Sigmoid colon (tissue), 7 donors: ENCODE data around the gene MAPK7. TPM values are rescaled to one million over a fixed set of nuclear protein-coding genes. Genes with fewer than 3 reads are reported as not detected.

Experiments used
- DNase-seq: peaks from one replicate; pipeline ENCODE4 v3.0.0-alpha.2; 2019
- H3K27ac ChIP-seq, 4 donors: fragments of 200-600 bp; sonication (generic); one replicate each; pipeline ENCODE4 v1.5.1; 2016 to 2019; ENCODE audit warnings: mild to moderate bottlenecking in 1 of 4
- H3K27me3 ChIP-seq, 3 donors: fragments of 200-600 bp; sonication (generic); one replicate each; pipeline ENCODE4 v1.5.1; 2019; ENCODE audit warnings: mild to moderate bottlenecking in 1 of 3
- H3K36me3 ChIP-seq, 4 donors: fragments of 200-600 bp; sonication (generic); one replicate each; pipeline ENCODE4 v1.5.1; 2016 to 2019
- H3K4me1 ChIP-seq, 4 donors: fragments of 200-600 bp; sonication (generic); one replicate each; pipeline ENCODE4 v1.5.1; 2017 to 2019
- H3K4me3 ChIP-seq, 4 donors: fragments of 200-600 bp; sonication (generic); one replicate each; pipeline ENCODE4 v1.5.1; 2017 to 2019; ENCODE audit warnings: mild to moderate bottlenecking in 2 of 4, moderate library complexity in 1 of 4
- H3K9me3 ChIP-seq, 4 donors: fragments of 200-600 bp in 3 of 4; sonication (generic) in 3 of 4; one replicate each; pipeline versions ENCODE4 v1.5.1 to v1.6.1; 2013 to 2019
- EP300 ChIP-seq, 4 donors: sonication (generic); formaldehyde crosslinking; IDR thresholded peaks; one replicate each; pipeline ENCODE4 v1.6.1; 2017; ENCODE audit warnings: antibody characterized with exemption in 4 of 4
- POLR2A ChIP-seq, 2 donors: fragments of 450-650 bp; IDR thresholded peaks; one replicate each; pipeline ENCODE4 v1.6.1; 2016; ENCODE audit warnings: antibody characterized with exemption in 2 of 2, mild to moderate bottlenecking in 2 of 2, moderate library complexity in 2 of 2
- POLR2AphosphoS5 ChIP-seq, 4 donors: sonication (generic); formaldehyde crosslinking; IDR thresholded peaks; one replicate each; pipeline ENCODE4 v1.6.1; 2017; ENCODE audit warnings: antibody characterized with exemption in 4 of 4
- WGBS, 2 donors: extraction: QIAGEN DNeasy Blood & Tissue Kit; methylation state at CpG; one replicate each; pipeline ENCODE4 v1.1.7; 2013; 5-methylcytosine and 5-hydroxymethylcytosine counted together
- intact Hi-C: fragments of 100-400 bp; cut with DNase I; formaldehyde crosslinking; loops from one replicate; pipeline ENCODE4 v1.15.1; 2023
- polyA plus RNA-seq, 3 donors: library from polyadenylated mRNA; stranded (reverse); fragments of 200-250 nt; gene quantifications; one replicate each; pipeline ENCODE4 v1.2.3, GENCODE V29; 2013
- total RNA-seq, 4 donors: library from RNA; depleted of rRNA; stranded (reverse); fragments of >200 nt; gene quantifications; one replicate each; pipeline ENCODE4 v1.1.0, GENCODE V29; 2016
- TF ChIP-seq, protein P1 (sequence below), 4 experiments: fragments of 450-650 bp in 3 of 4; fragments of 200-600 bp in 1 of 4; IDR thresholded peaks; one replicate each; pipeline ENCODE4 v1.5.1; 2016 to 2019; ENCODE audit warnings: antibody characterized with exemption in 4 of 4, mild to moderate bottlenecking in 3 of 4, moderate library complexity in 2 of 4
- donor health status: healthy with polysubstance abuse.
- donor health status: Bipolar disorder and iron deficiency.
- donor health status: healthy.

MAPK7 gene
- total and polyA plus RNA-seq, 7 donors = 18.3 to 45.7 (median 28.5) TPM

GRCh38 chr17:19334331-19334730 lies 44.0 kb upstream of the MAPK7 start:
- 87% methylated on average over 6 of the region's 6 CpGs for WGBS, 2 donors
- no peaks in the 10 kb centered on the region for H3K27me3 ChIP-seq
- H3K4me1 ChIP-seq = peaks cover 0 to 36% (median 8%) of the 10 kb centered on the region in 4 donors
- H3K36me3 ChIP-seq = peaks cover 4 to 37% (median 6%) of the 10 kb centered on the region in 4 donors
- peak; percentile 54 for DNase-seq
- H3K27ac ChIP-seq = no peak overlapping the region
- TF ChIP-seq POLR2AphosphoS5 (IDR thresholded peaks at IDR 0.05) (no peak), EP300 (IDR thresholded peaks at IDR 0.05) (no peak), POLR2A (IDR thresholded peaks at IDR 0.05) (no peak)
- TF ChIP-seq, protein P1, sequence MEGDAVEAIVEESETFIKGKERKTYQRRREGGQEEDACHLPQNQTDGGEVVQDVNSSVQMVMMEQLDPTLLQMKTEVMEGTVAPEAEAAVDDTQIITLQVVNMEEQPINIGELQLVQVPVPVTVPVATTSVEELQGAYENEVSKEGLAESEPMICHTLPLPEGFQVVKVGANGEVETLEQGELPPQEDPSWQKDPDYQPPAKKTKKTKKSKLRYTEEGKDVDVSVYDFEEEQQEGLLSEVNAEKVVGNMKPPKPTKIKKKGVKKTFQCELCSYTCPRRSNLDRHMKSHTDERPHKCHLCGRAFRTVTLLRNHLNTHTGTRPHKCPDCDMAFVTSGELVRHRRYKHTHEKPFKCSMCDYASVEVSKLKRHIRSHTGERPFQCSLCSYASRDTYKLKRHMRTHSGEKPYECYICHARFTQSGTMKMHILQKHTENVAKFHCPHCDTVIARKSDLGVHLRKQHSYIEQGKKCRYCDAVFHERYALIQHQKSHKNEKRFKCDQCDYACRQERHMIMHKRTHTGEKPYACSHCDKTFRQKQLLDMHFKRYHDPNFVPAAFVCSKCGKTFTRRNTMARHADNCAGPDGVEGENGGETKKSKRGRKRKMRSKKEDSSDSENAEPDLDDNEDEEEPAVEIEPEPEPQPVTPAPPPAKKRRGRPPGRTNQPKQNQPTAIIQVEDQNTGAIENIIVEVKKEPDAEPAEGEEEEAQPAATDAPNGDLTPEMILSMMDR (IDR thresholded peaks at IDR 0.05) = no peak
- H3K9me3 ChIP-seq = no peaks in the 10 kb centered on the region
- H3K4me3 ChIP-seq = no peak overlapping the region
- intact Hi-C loops = no loop called here

DNA sequence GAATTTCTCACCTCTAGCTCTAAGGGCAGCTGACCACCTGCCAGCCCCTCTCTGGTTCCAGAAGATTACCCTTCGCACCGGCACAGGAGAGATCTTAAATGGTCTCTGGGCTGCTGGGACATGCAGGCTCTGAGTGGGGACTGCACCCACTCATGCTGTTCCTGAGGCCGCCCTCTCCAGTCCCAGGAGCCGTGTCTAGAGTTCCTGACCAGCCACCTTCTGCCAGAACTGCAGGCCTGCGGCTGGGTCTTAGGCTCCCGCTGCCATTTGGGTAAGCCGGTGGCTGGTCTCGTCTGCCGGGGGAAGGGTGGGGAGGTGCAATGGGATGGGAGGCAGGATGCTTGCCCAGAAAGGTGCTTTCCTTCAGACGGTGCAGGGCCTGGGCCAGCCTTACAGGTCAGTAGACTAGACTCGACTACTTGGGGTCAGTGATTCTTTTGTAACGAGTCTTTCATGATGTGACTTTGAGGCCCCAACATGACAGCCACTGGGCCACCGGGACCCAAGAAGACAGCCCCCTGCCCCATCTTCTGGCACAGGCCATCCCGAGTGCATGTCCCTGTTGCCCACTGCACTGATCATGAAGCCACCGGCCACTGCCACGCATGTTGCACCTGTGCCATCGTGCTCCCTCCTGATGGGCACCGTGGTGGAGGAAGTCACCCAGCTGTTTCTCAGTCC lies 42.2 kb upstream of the MAPK7 start:
- no peaks in the 10 kb centered on the region for H3K9me3 ChIP-seq
- no peak overlapping the region for H3K27ac ChIP-seq
- H3K27me3 ChIP-seq = no peaks in the 10 kb centered on the region
- intact Hi-C loops = no loop called here
- WGBS, 2 donors = 91 to 94% methylated on average over 18 of the region's 18 CpGs
- TF ChIP-seq EP300 (IDR thresholded peaks at IDR 0.05) (no peak), POLR2A (IDR thresholded peaks at IDR 0.05) (no peak), POLR2AphosphoS5 (IDR thresholded peaks at IDR 0.05) (no peak)
- TF ChIP-seq, protein P1 (IDR thresholded peaks at IDR 0.05) = no peak
- DNase-seq = peak; percentile 61
- peaks cover 0 to 31% (median 5%) of the 10 kb centered on the region in 4 donors for H3K4me1 ChIP-seq
- peaks cover 4 to 24% (median 6%) of the 10 kb centered on the region in 4 donors for H3K36me3 ChIP-seq
- no peak overlapping the region for H3K4me3 ChIP-seq

DNA sequence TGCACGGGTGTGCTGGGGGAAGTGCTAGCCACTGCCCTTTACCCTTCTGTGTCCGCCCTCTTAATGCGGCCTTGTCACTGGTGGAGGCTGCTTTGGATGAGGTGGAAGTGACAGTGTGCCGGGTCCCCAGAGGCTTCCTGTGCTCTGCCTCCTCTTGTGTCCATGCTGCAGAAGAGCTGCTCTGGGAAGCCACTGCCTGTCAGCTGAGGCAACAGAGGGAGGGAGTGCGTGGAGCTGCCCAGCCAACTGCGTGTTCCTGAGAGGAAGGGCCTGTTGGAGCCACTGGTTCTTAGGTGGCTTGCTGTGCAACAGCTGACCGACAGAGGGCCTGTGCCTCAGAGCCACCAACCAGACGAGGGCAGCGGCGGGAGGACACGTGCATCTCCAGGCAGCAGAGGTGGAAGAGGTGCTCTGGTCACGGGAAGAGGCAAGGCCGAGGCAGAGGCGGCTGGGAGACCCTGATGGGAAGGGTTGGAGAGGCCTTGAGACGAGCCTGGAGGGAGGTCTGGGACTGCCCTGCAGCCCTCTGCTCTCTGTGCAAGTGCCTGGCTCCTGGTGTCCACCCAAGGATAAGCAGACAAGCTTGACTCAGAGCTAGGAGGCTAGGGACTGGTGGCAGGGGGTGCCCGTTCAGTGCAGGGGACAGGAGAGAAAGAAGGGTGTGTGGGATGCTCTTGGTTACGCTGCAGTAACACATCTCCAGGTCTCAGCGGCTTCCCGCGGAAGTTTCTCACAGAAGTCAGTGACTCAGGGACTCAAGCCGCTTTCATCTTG lies 41.2 kb upstream of the MAPK7 start:
- intact Hi-C loops = no loop called here
- DNase-seq = peak; percentile 86
- peak overlapping the region in 1 of 4 donors; percentile 16 for H3K27ac ChIP-seq
- peaks cover 0 to 28% (median 13%) of the 10 kb centered on the region in 4 donors for H3K4me1 ChIP-seq
- 81 to 85% methylated on average over 21 of the region's 21 CpGs for WGBS, 2 donors
- TF ChIP-seq, protein P1 (IDR thresholded peaks at IDR 0.05) = peak in 1 of 4 experiments; percentile 28
- TF ChIP-seq POLR2AphosphoS5 (IDR thresholded peaks at IDR 0.05) (peak in 1 of 4 donors; percentile 22), POLR2A (IDR thresholded peaks at IDR 0.05) (no peak), EP300 (IDR thresholded peaks at IDR 0.05) (no peak)
- H3K36me3 ChIP-seq = peaks cover 4 to 24% (median 6%) of the 10 kb centered on the region in 4 donors
- no peak overlapping the region for H3K4me3 ChIP-seq
- H3K27me3 ChIP-seq = no peaks in the 10 kb centered on the region
- H3K9me3 ChIP-seq = no peaks in the 10 kb centered on the region

DNA sequence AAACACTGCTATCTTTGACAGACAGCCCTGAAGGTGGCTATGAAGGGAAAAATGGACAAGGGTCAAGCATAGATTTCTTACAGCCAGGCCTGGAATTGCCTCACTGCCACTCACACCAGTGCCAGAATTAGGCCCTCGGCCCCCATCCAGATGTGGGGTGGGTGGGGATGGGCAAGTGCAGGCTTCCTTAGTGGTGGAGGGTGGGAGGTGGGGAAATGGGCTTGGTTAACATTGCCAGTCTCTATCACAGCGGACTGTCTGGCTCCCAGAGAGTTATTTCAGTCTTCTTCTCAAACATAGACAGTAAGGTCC lies 40.6 kb upstream of the MAPK7 start:
- peak overlapping the region in 1 of 4 donors; percentile 13 for H3K27ac ChIP-seq
- 59 to 63% methylated on average over 2 of the region's 2 CpGs for WGBS, 2 donors
- TF ChIP-seq, protein P1 (IDR thresholded peaks at IDR 0.05) = no peak
- no peak for TF ChIP-seq POLR2A (IDR thresholded peaks at IDR 0.05)
- TF ChIP-seq EP300 (IDR thresholded peaks at IDR 0.05) = no peak
- TF ChIP-seq POLR2AphosphoS5 (IDR thresholded peaks at IDR 0.05) = no peak
- peak; percentile 50 for DNase-seq
- H3K36me3 ChIP-seq = peaks cover 4 to 24% (median 6%) of the 10 kb centered on the region in 4 donors
- H3K4me3 ChIP-seq = no peak overlapping the region
- peaks cover 0 to 28% (median 19%) of the 10 kb centered on the region in 4 donors for H3K4me1 ChIP-seq
- no peaks in the 10 kb centered on the region for H3K9me3 ChIP-seq
- no peaks in the 10 kb centered on the region for H3K27me3 ChIP-seq
- intact Hi-C loops = no loop called here
